ENCODE data around the gene TMEM185A. TPM values are rescaled to one million over a fixed set of nuclear protein-coding genes. Genes with fewer than 3 reads are reported as not detected.
"Not testable (repeated sequence)": the region's sequence is repeated elsewhere in the genome, so short reads cannot be mapped to it uniquely, and the experiment has no call there.

Gene TMEM185A
- total and polyA plus RNA-seq, 7 experiments from 2014 or later = 11.9 to 23.8 (median 19.9) TPM

DNA sequence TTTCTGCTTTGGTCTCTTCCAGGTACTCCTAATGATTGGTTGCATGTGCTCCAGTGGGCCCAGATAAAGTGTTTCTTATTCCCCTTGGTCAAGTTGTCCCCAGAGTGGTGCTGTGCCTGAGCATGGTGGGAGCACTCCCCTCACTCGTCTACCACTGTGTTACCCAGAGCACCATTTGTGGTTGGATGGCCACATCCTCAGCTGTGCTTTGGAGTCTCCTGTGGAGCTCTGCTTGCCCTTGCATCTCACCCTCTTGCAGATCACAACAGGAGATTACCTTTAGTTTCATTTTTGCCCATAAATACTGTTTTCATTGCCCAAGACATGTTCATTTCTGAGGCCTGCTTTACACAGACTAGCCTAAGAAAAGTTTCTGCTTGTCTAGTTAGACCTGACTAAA, 81.1 kb downstream of the TMEM185A start:
- POLR2A ChIA-PET; H3K4me1 ChIP-seq (ENCODE audit: control insufficient read depth in 2 of 2, insufficient read depth in 2 of 2, low read length in 2 of 2); H3K27ac ChIP-seq (ENCODE audit: low read depth, low read length); H3K27me3 ChIP-seq (ENCODE audit: control insufficient read depth in 2 of 2, insufficient read depth in 2 of 2, low read length in 2 of 2); H3K4me3 Mint-ChIP-seq; H3K4me1 Mint-ChIP-seq; DNase-seq; H3K36me3 ChIP-seq (ENCODE audit: control insufficient read depth in 2 of 3, insufficient read depth in 3 of 3, low read length in 3 of 3); H3K27ac Mint-ChIP-seq; H3K27me3 Mint-ChIP-seq; CTCF ChIA-PET; H3K4me3 ChIP-seq (ENCODE audit: low read length); H3K36me3 Mint-ChIP-seq; intact Hi-C loops (cut with micrococcal nuclease); H3K9me3 Mint-ChIP-seq; H3K9me3 ChIP-seq (ENCODE audit: control insufficient read depth in 2 of 3, low read length in 3 of 3): not testable (repeated sequence)
- ATAC-seq = peak; percentile 45

DNA sequence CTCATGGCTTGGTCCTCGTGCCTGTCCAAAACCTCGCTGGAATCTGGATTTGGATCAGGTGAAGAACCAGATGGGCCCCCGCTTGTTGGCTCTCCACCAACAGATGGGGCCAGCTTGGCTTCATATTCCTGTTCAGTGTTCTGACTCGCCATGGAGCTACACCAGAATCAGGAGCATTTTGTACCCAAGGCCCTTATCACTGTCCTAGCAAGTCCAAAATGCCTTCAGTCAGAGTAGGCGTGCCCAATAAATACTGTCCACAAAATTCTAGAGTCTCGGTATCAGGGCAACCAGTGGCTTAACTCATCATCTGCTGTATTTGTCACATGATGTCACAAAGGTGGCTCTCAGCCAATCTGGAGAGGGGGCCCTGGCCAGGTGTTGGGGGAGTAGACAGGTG, 81.9 kb downstream of the TMEM185A start, which contains the start of gene HSFX3:
Gene HSFX3, minus strand, starts transcription at position 224 of the 400 bp plus-strand sequence. Its CDS starts 72 bp downstream, at position 152.
- H3K27ac ChIP-seq (ENCODE audit: low read depth, low read length); ATAC-seq; H3K36me3 ChIP-seq (ENCODE audit: control insufficient read depth in 2 of 3, insufficient read depth in 3 of 3, low read length in 3 of 3); H3K27me3 Mint-ChIP-seq; DNase-seq; H3K4me3 ChIP-seq (ENCODE audit: low read length); H3K36me3 Mint-ChIP-seq; H3K4me1 ChIP-seq (ENCODE audit: control insufficient read depth in 2 of 2, insufficient read depth in 2 of 2, low read length in 2 of 2); H3K27ac Mint-ChIP-seq; H3K4me1 Mint-ChIP-seq; H3K4me3 Mint-ChIP-seq; POLR2A ChIA-PET; H3K9me3 ChIP-seq (ENCODE audit: control insufficient read depth in 2 of 3, low read length in 3 of 3); H3K9me3 Mint-ChIP-seq; CTCF ChIA-PET; H3K27me3 ChIP-seq (ENCODE audit: control insufficient read depth in 2 of 2, insufficient read depth in 2 of 2, low read length in 2 of 2): not testable (repeated sequence)
- intact Hi-C loops (cut with micrococcal nuclease) = loop anchor here in 1 of 2 donors (10.0 kb wide), 5 partner anchors 85 to 1845 kb away; partner anchors contain the start of genes CD99L2, MAMLD1, MTMR1 and TMEM185A

DNA sequence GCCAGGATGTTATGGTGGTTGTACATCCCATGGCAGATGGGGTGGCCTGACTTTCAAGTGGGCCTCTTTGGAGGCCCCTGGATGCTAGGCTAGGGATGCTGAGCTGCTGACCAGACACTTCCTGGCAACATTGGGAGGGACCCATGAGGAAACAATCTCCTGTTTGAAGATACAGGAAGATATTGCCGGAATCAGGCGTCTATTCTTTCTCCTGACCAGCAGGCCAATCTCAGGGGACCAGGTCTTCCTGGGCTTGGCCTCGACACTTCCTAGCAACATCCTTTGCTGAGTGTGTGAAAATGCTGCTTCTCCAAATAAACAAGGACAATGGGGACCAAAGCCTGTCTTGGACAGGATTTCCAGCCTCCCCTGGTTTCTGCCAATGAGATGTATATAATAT, 83.8 kb downstream of the TMEM185A start:
- H3K9me3 Mint-ChIP-seq; H3K4me3 ChIP-seq (ENCODE audit: low read length); H3K4me3 Mint-ChIP-seq; H3K9me3 ChIP-seq (ENCODE audit: control insufficient read depth in 2 of 3, low read length in 3 of 3); H3K27ac ChIP-seq (ENCODE audit: low read depth, low read length); POLR2A ChIA-PET; H3K4me1 Mint-ChIP-seq; H3K36me3 ChIP-seq (ENCODE audit: control insufficient read depth in 2 of 3, insufficient read depth in 3 of 3, low read length in 3 of 3); H3K36me3 Mint-ChIP-seq; H3K4me1 ChIP-seq (ENCODE audit: control insufficient read depth in 2 of 2, insufficient read depth in 2 of 2, low read length in 2 of 2); ATAC-seq; H3K27ac Mint-ChIP-seq; H3K27me3 Mint-ChIP-seq; CTCF ChIA-PET; DNase-seq; H3K27me3 ChIP-seq (ENCODE audit: control insufficient read depth in 2 of 2, insufficient read depth in 2 of 2, low read length in 2 of 2): not testable (repeated sequence)
- intact Hi-C loops (cut with micrococcal nuclease) = loop anchor here in 1 of 2 donors (10.0 kb wide), 5 partner anchors 87 to 1847 kb away; partner anchors contain the start of genes CD99L2, MAMLD1, MTMR1 and TMEM185A

DNA sequence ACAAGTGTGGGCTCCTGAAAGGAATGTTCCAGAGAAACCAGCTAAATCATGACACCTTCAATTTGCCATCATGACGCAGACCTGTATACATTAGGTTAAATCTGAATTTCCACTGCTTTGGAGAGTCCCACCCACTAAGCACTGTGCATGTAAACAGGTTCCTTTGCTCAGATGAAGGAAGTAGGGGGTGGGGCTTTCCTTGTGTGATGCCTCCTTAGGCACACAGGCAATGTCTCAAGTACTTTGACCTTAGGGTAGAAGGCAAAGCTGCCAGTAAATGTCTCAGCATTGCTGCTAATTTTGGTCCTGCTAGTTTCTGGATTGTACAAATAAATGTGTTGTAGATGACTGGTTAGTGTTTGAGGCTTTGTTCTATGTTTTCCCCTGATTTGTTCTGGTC, 84.6 kb downstream of the TMEM185A start:
- H3K4me1 Mint-ChIP-seq; H3K27me3 Mint-ChIP-seq; H3K4me3 Mint-ChIP-seq; CTCF ChIA-PET; H3K36me3 Mint-ChIP-seq; H3K4me3 ChIP-seq (ENCODE audit: low read length); H3K9me3 Mint-ChIP-seq; DNase-seq; H3K9me3 ChIP-seq (ENCODE audit: control insufficient read depth in 2 of 3, low read length in 3 of 3); H3K27ac ChIP-seq (ENCODE audit: low read depth, low read length); POLR2A ChIA-PET; ATAC-seq; H3K27ac Mint-ChIP-seq; H3K36me3 ChIP-seq (ENCODE audit: control insufficient read depth in 2 of 3, insufficient read depth in 3 of 3, low read length in 3 of 3); H3K4me1 ChIP-seq (ENCODE audit: control insufficient read depth in 2 of 2, insufficient read depth in 2 of 2, low read length in 2 of 2); H3K27me3 ChIP-seq (ENCODE audit: control insufficient read depth in 2 of 2, insufficient read depth in 2 of 2, low read length in 2 of 2): not testable (repeated sequence)
- intact Hi-C loops (cut with micrococcal nuclease) = loop anchor here in 1 of 2 donors (10.0 kb wide), 5 partner anchors 88 to 1848 kb away; partner anchors contain the start of genes CD99L2, MAMLD1, MTMR1 and TMEM185A

Other genes with a start within 250 kb of the TMEM185A start
- 100 to 1,000 TPM in 4 of 5 experiments, 10 to 100 TPM in 1; 73.1 to 317 (median 133) TPM for gene IDS, start 126.5 kb downstream of the TMEM185A start, total RNA-seq
- 10 to 100 TPM; 75.0 to 86.7 TPM for gene IDS, start 126.5 kb downstream of the TMEM185A start, polyA plus RNA-seq
- 10 to 100 TPM; 22.2 to 68.1 (median 30.2) TPM for gene EOLA1, start 90.8 kb downstream of the TMEM185A start, total RNA-seq
- gene EOLA1, start 90.8 kb downstream of the TMEM185A start, polyA plus RNA-seq = 10 to 100 TPM; 27.7 to 30.1 TPM
- gene HSFX3, start 81.9 kb downstream of the TMEM185A start, total RNA-seq = not detected
- gene HSFX3, start 81.9 kb downstream of the TMEM185A start, polyA plus RNA-seq = not detected
- not detected for gene MAGEA9B, start 44.3 kb downstream of the TMEM185A start, total RNA-seq
- gene MAGEA9B, start 44.3 kb downstream of the TMEM185A start, polyA plus RNA-seq = not detected
- gene HSFX2, start 36.5 kb downstream of the TMEM185A start, total RNA-seq = under 1 TPM in 1 of 5 experiments, not detected in 4; 0.82 TPM
- gene HSFX2, start 36.5 kb downstream of the TMEM185A start, polyA plus RNA-seq = not detected
- gene MAGEA11, start 80.3 kb upstream of the TMEM185A start, total RNA-seq = not detected
- gene MAGEA11, start 80.3 kb upstream of the TMEM185A start, polyA plus RNA-seq = not detected
- 1 to 10 TPM in 3 of 5 experiments, under 1 TPM in 2; 0.47 to 2.8 (median 1.2) TPM for gene HSFX1, start 142.3 kb upstream of the TMEM185A start, total RNA-seq
- under 1 TPM in 1 of 2 donors, not detected in 1; 0.52 TPM for gene HSFX1, start 142.3 kb upstream of the TMEM185A start, polyA plus RNA-seq
- gene MAGEA9, start 150.1 kb upstream of the TMEM185A start, total RNA-seq = not detected
- not detected for gene MAGEA9, start 150.1 kb upstream of the TMEM185A start, polyA plus RNA-seq
- not detected for gene MAGEA8, start 249.4 kb upstream of the TMEM185A start, total RNA-seq
- gene MAGEA8, start 249.4 kb upstream of the TMEM185A start, polyA plus RNA-seq = not detected